WTC11 (cell line): ENCODE results near the gene ZSWIM6. TPM values are rescaled to one million over a fixed set of nuclear protein-coding genes. Genes with fewer than 3 reads are reported as not detected.

Experiments used
- ATAC-seq: fragments of 200-7000 bp; cut with Tn5 transposase; 2 replicates; pipeline ENCODE4 v1.10.0; 2021; ENCODE audit warnings: mild to moderate bottlenecking, moderate library complexity
- CTCF ChIA-PET: fragments of 300-600 bp; sonication (Branson Sonifier 250); formaldehyde crosslinking; loops from one replicate; lab custom pipeline; 2021; ENCODE audit warnings: antibody characterized with exemption; lab: Charles Lee
- POLR2A ChIA-PET: fragments of 350-600 bp; sonication (Branson Sonifier 250); formaldehyde crosslinking; loops from one replicate; lab custom pipeline; 2021; ENCODE audit warnings: antibody characterized with exemption; lab: Charles Lee
- DNase-seq: peaks from one replicate; pipeline ENCODE4 v3.0.0; 2021; ENCODE audit warnings: low spot score
- H3K27ac Mint-ChIP-seq: 2 replicates; pipeline ENCODE4 v1.8.0; 2021; ENCODE audit warnings: mixed read lengths
- H3K27me3 Mint-ChIP-seq: 2 replicates; pipeline ENCODE4 v1.8.0; 2021; ENCODE audit warnings: low read depth, mild to moderate bottlenecking, moderate library complexity, mixed read lengths
- H3K36me3 Mint-ChIP-seq: 2 replicates; pipeline ENCODE4 v1.8.0; 2021; ENCODE audit warnings: mixed read lengths
- H3K4me1 Mint-ChIP-seq: 2 replicates; pipeline ENCODE4 v1.8.0; 2022; ENCODE audit warnings: mixed read lengths
- H3K4me3 Mint-ChIP-seq: 2 replicates; pipeline ENCODE4 v1.8.0; 2021; ENCODE audit warnings: mild to moderate bottlenecking, moderate library complexity, mixed read lengths
- H3K9me3 Mint-ChIP-seq: 2 replicates; pipeline ENCODE4 v1.8.0; 2021; ENCODE audit warnings: mixed read lengths
- AFF4 ChIP-seq: sonication (generic); formaldehyde crosslinking; IDR thresholded peaks from 2 replicates; pipeline ENCODE4 v1.8.1; 2023; ENCODE audit warnings: mild to moderate bottlenecking, missing genetic modification reagents, borderline replicate concordance
- AR ChIP-seq: fragments of 250-450 bp; sonication (Bioruptor Pico); IDR thresholded peaks from 2 replicates; pipeline ENCODE4 v1.9.0; 2021; ENCODE audit warnings: mild to moderate bottlenecking
- FOXK1 ChIP-seq: sonication (generic); formaldehyde crosslinking; IDR thresholded peaks from 2 replicates; pipeline ENCODE4 v1.8.0; 2022; ENCODE audit warnings: mild to moderate bottlenecking, moderate library complexity, missing genetic modification reagents
- HMGA2 ChIP-seq: fragments of 250-450 bp; sonication (Bioruptor Pico); IDR thresholded peaks from 2 replicates; pipeline ENCODE4 v1.4.0; 2021; ENCODE audit warnings: mild to moderate bottlenecking, moderate library complexity
- IRF1 ChIP-seq: sonication (generic); formaldehyde crosslinking; IDR thresholded peaks from 2 replicates; pipeline ENCODE4 v1.8.0; 2023; ENCODE audit warnings: missing genetic modification reagents
- JAZF1 ChIP-seq: fragments of 250-450 bp; sonication (Bioruptor Pico); IDR thresholded peaks from 2 replicates; pipeline ENCODE4 v1.9.0; 2021; ENCODE audit warnings: moderate library complexity, mild to moderate bottlenecking, inconsistent platforms
- KAT7 ChIP-seq: sonication (generic); formaldehyde crosslinking; IDR thresholded peaks from 2 replicates; pipeline ENCODE4 v1.8.1; 2023; ENCODE audit warnings: missing genetic modification reagents, mild to moderate bottlenecking, borderline replicate concordance
- MLX ChIP-seq: sonication (generic); formaldehyde crosslinking; IDR thresholded peaks from 2 replicates; pipeline ENCODE4 v1.8.1; 2023; ENCODE audit warnings: mild to moderate bottlenecking, missing genetic modification reagents, moderate library complexity
- NFATC4 ChIP-seq: fragments of 250-450 bp; sonication (Bioruptor Pico); IDR thresholded peaks from 2 replicates; pipeline ENCODE4 v1.9.0; 2021; ENCODE audit warnings: mild to moderate bottlenecking
- NFE2L1 ChIP-seq: sonication (generic); formaldehyde crosslinking; IDR thresholded peaks from 2 replicates; pipeline ENCODE4 v1.8.1; 2023; ENCODE audit warnings: missing genetic modification reagents
- NFYB ChIP-seq: sonication (generic); formaldehyde crosslinking; conservative IDR thresholded peaks from 2 replicates; pipeline ENCODE4 v1.8.0; 2022; ENCODE audit warnings: low read depth, missing genetic modification reagents
- PRDM15 ChIP-seq: sonication (generic); formaldehyde crosslinking; IDR thresholded peaks from 2 replicates; pipeline ENCODE4 v1.8.0; 2022; ENCODE audit warnings: missing genetic modification reagents
- PREB ChIP-seq: sonication (generic); formaldehyde crosslinking; IDR thresholded peaks from 2 replicates; pipeline ENCODE4 v1.8.1; 2022; ENCODE audit warnings: mild to moderate bottlenecking, missing genetic modification reagents, moderate library complexity, borderline replicate concordance
- SMAD4 ChIP-seq: sonication (generic); formaldehyde crosslinking; IDR thresholded peaks from 2 replicates; pipeline ENCODE4 v1.8.0; 2022; ENCODE audit warnings: mild to moderate bottlenecking, missing genetic modification reagents
- ZMAT4 ChIP-seq: fragments of 250-450 bp; sonication (Bioruptor Pico); IDR thresholded peaks from 2 replicates; pipeline ENCODE4 v1.9.0; 2021; ENCODE audit warnings: mild to moderate bottlenecking
- ZNF317 ChIP-seq: sonication (generic); formaldehyde crosslinking; IDR thresholded peaks from 2 replicates; pipeline ENCODE4 v1.8.1; 2023; ENCODE audit warnings: low read depth, mild to moderate bottlenecking, moderate library complexity, missing genetic modification reagents, borderline replicate concordance
- ZNF423 ChIP-seq: fragments of 250-450 bp; sonication (Bioruptor Pico); IDR thresholded peaks from 2 replicates; pipeline ENCODE4 v2.1.2; 2022; ENCODE audit warnings: mild to moderate bottlenecking, moderate library complexity
- ZNF425 ChIP-seq: fragments of 250-450 bp; sonication (Bioruptor Pico); conservative IDR thresholded peaks from 2 replicates; pipeline ENCODE4 v1.9.0; 2021; ENCODE audit warnings: mild to moderate bottlenecking
- total RNA-seq: library from RNA; stranded (reverse); gene quantifications from 3 replicates; pipeline ENCODE4 v1.2.3, GENCODE V29; 2021

The ZSWIM6 gene
- total RNA-seq, 1 experiment from 2014 or later: 12.5 TPM

- Mint-ChIP-seq H3K27ac (no peak overlapping the region), H3K27me3 (no peaks in the 10 kb centered on the region), H3K9me3 (peaks cover 9% of the 10 kb centered on the region; the same call in 1 of the 2 replicates), H3K4me3 (no peak overlapping the region), H3K4me1 (peaks cover 7% of the 10 kb centered on the region), H3K36me3 (no peaks in the 10 kb centered on the region)
- ChIA-PET POLR2A (no interaction called here), CTCF (no interaction called here)
- ATAC-seq (no peak), DNase-seq (no peak)
- no peak for TF ChIP-seq MLX (CRISPR knock-in tag)
- TF ChIP-seq AR: no peak
- no peak for TF ChIP-seq HMGA2 (CRISPR knock-in tag)
- no peak for TF ChIP-seq ZNF317 (CRISPR knock-in tag)
- TF ChIP-seq NFYB (CRISPR knock-in tag): no peak
- no peak for TF ChIP-seq NFATC4 (CRISPR knock-in tag)
- TF ChIP-seq FOXK1: no peak
- no peak for TF ChIP-seq IRF1 (CRISPR knock-in tag)
Measured at GRCh38 chr5:61283471-61283870, 48.6 kb upstream of the ZSWIM6 start.

- ChIA-PET POLR2A (no interaction called here), CTCF (interaction anchor here (0.7 kb wide), 1 partner anchor 373 kb away, joined by 3 read pairs; no protein-coding TSS in a partner anchor)
- Mint-ChIP-seq H3K4me1 (peaks cover 10% of the 10 kb centered on the region), H3K27ac (no peak overlapping the region), H3K9me3 (peaks cover 9% of the 10 kb centered on the region; the same call in 1 of the 2 replicates), H3K36me3 (no peaks in the 10 kb centered on the region), H3K27me3 (no peaks in the 10 kb centered on the region), H3K4me3 (no peak overlapping the region)
- ATAC-seq (no peak), DNase-seq (no peak)
- TF ChIP-seq FOXK1 (no peak), NFE2L1 (CRISPR knock-in tag) (no peak), AFF4 (CRISPR knock-in tag) (no peak), ZNF423 (CRISPR knock-in tag) (no peak), KAT7 (CRISPR knock-in tag) (no peak), ZMAT4 (CRISPR knock-in tag) (no peak), SMAD4 (CRISPR knock-in tag) (no peak), PRDM15 (CRISPR knock-in tag) (no peak), ZNF425 (CRISPR knock-in tag) (no peak), PREB (no peak), JAZF1 (no peak)
Measured at GRCh38 chr5:61285531-61285930, 46.5 kb upstream of the ZSWIM6 start.
